GM12891 (cell line): ENCODE data around the gene CRHBP.

ENCODE experiments used
- POLR2A ChIP-seq: IDR thresholded peaks from 2 replicates; pipeline ENCODE4 v1.6.1; 2011; ENCODE audit warnings: low read depth, low read length, control low read depth
- POLR2AphosphoS5 ChIP-seq: IDR thresholded peaks from 2 replicates; pipeline ENCODE4 v1.6.1; 2011; ENCODE audit warnings: low read depth, low read length, control low read depth
- POU2F2 ChIP-seq: IDR thresholded peaks from 2 replicates; pipeline ENCODE4 v1.6.1; 2011; ENCODE audit warnings: low read depth, mild to moderate bottlenecking, control low read depth, low read length, moderate library complexity
- SPI1 ChIP-seq: IDR thresholded peaks from 2 replicates; pipeline ENCODE4 v1.6.1; 2011; ENCODE audit warnings: low read depth, low read length, control low read depth
- TAF1 ChIP-seq: IDR thresholded peaks from 2 replicates; pipeline ENCODE4 v1.6.1; 2011; ENCODE audit warnings: low read depth, low read length, control low read depth

DNA sequence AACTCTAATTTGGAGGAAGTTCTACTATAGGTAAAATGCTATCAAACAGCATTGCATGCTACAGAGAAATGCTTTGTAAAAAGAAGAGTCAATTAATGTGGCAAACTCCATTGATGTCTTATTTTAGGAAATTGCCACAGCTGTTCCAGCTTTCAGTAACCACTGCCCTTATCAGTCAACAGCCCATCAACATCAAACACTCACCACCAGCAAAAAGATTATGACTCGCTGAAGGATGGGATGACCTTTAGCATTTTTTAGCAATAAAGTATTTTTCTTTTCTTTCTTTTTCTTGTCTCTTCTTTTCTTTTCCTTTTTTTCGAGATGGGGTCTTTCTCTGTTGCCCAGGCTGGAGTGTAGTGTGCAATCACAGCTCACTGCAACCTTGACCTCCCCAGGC lies 26.0 kb downstream of the CRHBP start:
- TF ChIP-seq TAF1: no peak
- TF ChIP-seq POLR2AphosphoS5: no peak
- no peak for TF ChIP-seq POU2F2
- TF ChIP-seq POLR2A: no peak
- no peak for TF ChIP-seq SPI1
